ENCODE measurements around the gene USP51. TPM values are rescaled to one million over a fixed set of nuclear protein-coding genes. Genes with fewer than 3 reads are reported as not detected.
"Not testable (repeated sequence)": the region's sequence is repeated elsewhere in the genome, so short reads cannot be mapped to it uniquely, and the experiment has no call there.

Gene USP51
- total RNA-seq, 4 donors from 2014 or later: 1.1 to 2.7 (median 1.7) TPM

DNA sequence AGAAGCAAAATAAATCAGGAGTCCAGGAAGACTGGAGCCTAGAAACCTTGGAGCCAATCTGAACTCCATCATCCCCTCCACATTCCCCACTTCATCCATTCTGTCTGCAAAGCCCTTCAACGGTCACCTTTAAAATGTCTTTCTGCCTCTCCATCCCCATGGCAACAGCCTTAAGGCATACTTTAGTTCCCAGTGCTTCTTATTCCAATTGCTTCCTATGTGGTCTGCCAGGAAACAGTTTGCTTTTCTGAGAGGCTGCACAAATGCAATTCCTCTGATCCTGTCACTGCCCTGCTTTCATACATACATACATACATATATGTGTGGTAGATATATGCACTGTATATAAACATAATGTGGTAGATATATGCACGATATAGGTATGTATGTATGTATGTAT, 38.5 kb downstream of the USP51 start:
- no peak for ATAC-seq (ENCODE audit: low FRiP score)

DNA sequence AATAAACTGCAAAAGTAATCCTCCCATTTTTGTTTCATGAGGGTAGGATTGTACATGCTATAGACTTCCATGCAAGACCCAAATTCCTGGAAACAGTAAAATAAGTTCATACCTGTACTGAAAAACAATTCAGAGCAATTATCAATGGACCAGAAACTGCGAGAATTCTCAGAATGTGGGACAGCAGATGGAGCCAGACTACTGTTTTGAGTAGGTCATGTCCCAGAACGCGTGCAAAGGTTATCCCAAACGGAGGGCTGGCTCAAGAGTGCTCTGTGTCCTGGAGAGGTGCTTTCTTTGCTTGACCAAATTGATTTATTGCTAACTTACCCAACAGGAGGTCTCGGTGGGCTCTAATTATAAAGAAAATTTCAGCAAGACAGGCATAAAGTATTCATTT, 39.4 kb downstream of the USP51 start:
- ATAC-seq (ENCODE audit: low FRiP score) (no peak), DNase-seq (ENCODE audit: low spot score) (no peak)
- TF ChIP-seq, protein P1, sequence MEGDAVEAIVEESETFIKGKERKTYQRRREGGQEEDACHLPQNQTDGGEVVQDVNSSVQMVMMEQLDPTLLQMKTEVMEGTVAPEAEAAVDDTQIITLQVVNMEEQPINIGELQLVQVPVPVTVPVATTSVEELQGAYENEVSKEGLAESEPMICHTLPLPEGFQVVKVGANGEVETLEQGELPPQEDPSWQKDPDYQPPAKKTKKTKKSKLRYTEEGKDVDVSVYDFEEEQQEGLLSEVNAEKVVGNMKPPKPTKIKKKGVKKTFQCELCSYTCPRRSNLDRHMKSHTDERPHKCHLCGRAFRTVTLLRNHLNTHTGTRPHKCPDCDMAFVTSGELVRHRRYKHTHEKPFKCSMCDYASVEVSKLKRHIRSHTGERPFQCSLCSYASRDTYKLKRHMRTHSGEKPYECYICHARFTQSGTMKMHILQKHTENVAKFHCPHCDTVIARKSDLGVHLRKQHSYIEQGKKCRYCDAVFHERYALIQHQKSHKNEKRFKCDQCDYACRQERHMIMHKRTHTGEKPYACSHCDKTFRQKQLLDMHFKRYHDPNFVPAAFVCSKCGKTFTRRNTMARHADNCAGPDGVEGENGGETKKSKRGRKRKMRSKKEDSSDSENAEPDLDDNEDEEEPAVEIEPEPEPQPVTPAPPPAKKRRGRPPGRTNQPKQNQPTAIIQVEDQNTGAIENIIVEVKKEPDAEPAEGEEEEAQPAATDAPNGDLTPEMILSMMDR (IDR thresholded peaks at IDR 0.05): no peak

More for the DNA sequence above, 38.5 kb downstream of the USP51 start:
- TF ChIP-seq, protein P1 (IDR thresholded peaks at IDR 0.05): no peak
- DNase-seq (ENCODE audit: low spot score): no peak

DNA sequence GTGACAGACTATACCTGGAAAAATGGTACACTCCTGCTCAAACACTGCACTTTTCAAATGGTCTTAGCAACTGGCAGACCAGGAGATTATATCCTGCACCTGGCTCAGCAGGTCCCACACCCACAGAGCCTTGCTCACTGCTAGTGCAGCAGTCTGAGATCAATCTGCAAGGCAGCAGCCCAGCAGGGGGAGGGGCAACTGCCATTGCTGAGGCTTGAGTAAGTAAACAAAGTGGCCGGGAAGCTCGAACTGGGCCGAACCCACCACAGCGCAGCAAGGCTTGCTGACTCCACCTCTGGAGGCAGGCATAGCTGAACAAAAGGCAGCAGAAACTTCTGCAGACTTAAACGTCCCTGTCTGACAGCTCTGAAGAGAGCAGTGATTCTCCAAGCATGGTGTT, 46.2 kb downstream of the USP51 start:
- not testable (repeated sequence) for DNase-seq (ENCODE audit: low spot score); ATAC-seq (ENCODE audit: low FRiP score)

Small RNAs within 50 kb of the gene (small RNA-seq; reads per million reads assigned to genes)
- not detected for gene MIR4536-2

Other genes starting within 250 kb of the USP51 start
- not detected for gene PAGE3, start 224.9 kb downstream of the USP51 start, total RNA-seq
- 10 to 100 TPM; 16.0 to 38.0 (median 30.5) TPM for gene MAGEH1, start 37.7 kb downstream of the USP51 start, total RNA-seq
- gene FOXR2, start 133.6 kb upstream of the USP51 start, total RNA-seq: not detected
- gene RRAGB, start 227.9 kb upstream of the USP51 start, total RNA-seq: 10 to 100 TPM in 3 of 4 donors, 1 to 10 TPM in 1; 9.5 to 25.9 (median 16.4) TPM